ENCODE data around the gene ADAMTS2. TPM values are rescaled to one million over a fixed set of nuclear protein-coding genes. Genes with fewer than 3 reads are reported as not detected.

Gene ADAMTS2
- total and polyA plus RNA-seq, 10 donors: 4.0 to 101 (median 47.5) TPM

DNA sequence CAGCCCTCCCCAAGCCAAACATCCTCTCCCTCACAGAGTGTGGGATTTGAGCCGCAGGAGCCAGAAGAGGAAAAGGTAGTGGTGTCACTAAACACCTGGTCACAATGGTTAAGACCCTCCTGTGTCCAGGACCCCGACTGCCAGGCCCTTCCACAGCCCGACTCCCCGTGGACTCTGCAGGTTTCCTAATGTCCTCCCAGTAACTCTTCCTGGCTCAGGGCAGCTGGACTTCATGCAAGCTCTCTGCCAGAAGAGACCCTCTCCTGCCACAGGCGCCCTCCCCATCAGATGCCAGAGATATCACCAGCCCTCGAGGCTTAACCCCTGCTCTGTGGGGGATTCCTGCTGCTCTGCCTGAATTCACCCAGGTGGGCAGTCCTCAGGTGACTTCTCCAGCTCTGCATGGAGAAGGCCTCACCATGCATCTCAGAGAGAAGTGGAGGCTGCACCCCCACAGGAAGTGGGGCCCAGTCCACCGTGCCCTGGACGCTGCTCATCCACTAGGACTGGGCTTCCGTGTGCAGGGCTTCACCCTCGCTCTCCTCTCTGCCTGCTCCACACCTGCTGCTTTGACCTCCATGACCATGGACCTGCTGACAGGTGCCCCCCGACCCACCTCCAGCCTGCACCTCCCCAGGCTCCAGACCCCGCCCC lies 111.2 kb downstream of the ADAMTS2 start:
- peaks cover 0 to 7% (median 3%) of the 10 kb centered on the region in 6 donors for H3K4me1 ChIP-seq
- TF ChIP-seq POLR2A (IDR thresholded peaks at IDR 0.05): no peak
- TF ChIP-seq, protein P1, sequence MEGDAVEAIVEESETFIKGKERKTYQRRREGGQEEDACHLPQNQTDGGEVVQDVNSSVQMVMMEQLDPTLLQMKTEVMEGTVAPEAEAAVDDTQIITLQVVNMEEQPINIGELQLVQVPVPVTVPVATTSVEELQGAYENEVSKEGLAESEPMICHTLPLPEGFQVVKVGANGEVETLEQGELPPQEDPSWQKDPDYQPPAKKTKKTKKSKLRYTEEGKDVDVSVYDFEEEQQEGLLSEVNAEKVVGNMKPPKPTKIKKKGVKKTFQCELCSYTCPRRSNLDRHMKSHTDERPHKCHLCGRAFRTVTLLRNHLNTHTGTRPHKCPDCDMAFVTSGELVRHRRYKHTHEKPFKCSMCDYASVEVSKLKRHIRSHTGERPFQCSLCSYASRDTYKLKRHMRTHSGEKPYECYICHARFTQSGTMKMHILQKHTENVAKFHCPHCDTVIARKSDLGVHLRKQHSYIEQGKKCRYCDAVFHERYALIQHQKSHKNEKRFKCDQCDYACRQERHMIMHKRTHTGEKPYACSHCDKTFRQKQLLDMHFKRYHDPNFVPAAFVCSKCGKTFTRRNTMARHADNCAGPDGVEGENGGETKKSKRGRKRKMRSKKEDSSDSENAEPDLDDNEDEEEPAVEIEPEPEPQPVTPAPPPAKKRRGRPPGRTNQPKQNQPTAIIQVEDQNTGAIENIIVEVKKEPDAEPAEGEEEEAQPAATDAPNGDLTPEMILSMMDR (IDR thresholded peaks at IDR 0.05 in 8 of 11, conservative IDR thresholded peaks at IDR 0.05 in 3 of 11): no peak
- TF ChIP-seq POLR2AphosphoS5 (IDR thresholded peaks at IDR 0.05): no peak
- H3K36me3 ChIP-seq: peaks cover 0 to 15% (median 0%) of the 10 kb centered on the region in 6 donors
- peak; percentile 41 for DNase-seq
- H3K27ac ChIP-seq: no peak overlapping the region
- H3K27me3 ChIP-seq (replicated peaks in 1 of 7): peaks cover 0 to 14% (median 0%) of the 10 kb centered on the region in 7 donors
- whole genome bisulfite sequencing, 5 donors: 70 to 85% (median 78%) methylated on average over 9 to 12 of the region's 12 CpGs
- intact Hi-C loops (cut with DNase I; ENCODE audit: low total_unique reads): no loop called here
- H3K4me3 ChIP-seq: no peak overlapping the region
- peaks cover 0 to 21% (median 10%) of the 10 kb centered on the region in 8 donors for H3K9me3 ChIP-seq

DNA sequence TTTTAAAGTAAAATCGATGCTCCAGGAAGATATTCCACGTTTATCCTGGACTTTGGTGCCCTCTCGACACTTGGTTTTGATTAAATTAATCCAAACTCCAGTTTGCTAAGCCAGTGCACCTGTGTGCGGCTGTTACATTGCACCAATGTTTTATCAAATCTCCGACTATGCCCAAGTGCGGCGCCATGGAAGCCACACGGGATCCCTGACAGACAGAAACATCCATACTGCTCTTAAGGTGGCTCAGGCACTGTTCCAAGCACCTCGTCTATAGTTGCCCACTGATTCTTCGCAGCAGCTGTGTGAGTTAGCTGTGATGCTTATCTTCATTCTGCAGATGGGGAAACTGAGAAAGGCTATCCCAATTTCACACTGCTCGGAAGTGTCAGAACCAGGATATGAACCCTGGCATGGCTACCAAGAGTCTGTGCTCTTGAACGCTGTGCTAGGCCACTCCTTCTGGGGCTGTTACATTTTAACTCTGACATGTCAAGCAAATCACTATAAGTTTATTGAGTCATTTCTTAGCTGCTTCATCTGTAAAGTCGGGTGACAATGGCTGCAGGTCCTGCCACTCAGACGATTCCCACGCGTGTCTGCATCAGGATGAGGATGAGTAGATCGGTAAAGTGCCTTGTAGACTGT lies 113.0 kb downstream of the ADAMTS2 start:
- DNase-seq: peak; percentile 38

DNA sequence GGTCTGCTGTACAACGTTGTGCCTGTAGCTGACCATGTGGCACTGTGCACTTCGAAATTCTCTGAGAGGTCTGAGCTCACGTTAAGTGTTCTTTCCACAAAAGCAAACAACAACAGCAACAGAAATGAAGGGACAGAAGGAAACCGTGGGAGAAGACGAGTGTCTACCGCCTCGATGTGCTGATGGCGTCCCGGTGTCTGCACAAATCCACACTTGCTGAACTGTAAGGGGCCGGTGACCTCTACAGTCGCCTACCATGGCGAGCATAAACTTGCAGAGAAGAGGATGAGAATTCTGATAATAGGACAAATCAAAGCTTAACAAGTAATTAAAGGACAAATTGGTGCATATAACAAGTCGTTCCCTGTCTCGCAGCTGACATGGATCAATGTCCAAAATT lies 114.0 kb downstream of the ADAMTS2 start:
- intact Hi-C loops (cut with DNase I; ENCODE audit: low total_unique reads): no loop called here

More for the DNA sequence above, 113.0 kb downstream of the ADAMTS2 start:
- Histone ChIP-seq H3K9me3 (peaks cover 0 to 13% (median 8%) of the 10 kb centered on the region in 8 donors), H3K27me3 (replicated peaks in 1 of 7) (peaks cover 0 to 4% (median 0%) of the 10 kb centered on the region in 7 donors), H3K4me1 (peaks cover 0 to 20% (median 3%) of the 10 kb centered on the region in 6 donors), H3K4me3 (no peak overlapping the region), H3K36me3 (peaks cover 0 to 8% (median 0%) of the 10 kb centered on the region in 6 donors), H3K27ac (no peak overlapping the region)
- WGBS, 5 donors: 79 to 87% (median 83%) methylated on average over 17 of the region's 17 CpGs
- intact Hi-C loops (cut with DNase I; ENCODE audit: low total_unique reads): no loop called here
- TF ChIP-seq, protein P1 (IDR thresholded peaks at IDR 0.05 in 8 of 11, conservative IDR thresholded peaks at IDR 0.05 in 3 of 11): no peak
- no peak for TF ChIP-seq POLR2AphosphoS5 (IDR thresholded peaks at IDR 0.05)
- no peak for TF ChIP-seq POLR2A (IDR thresholded peaks at IDR 0.05)

More for the DNA sequence above, 114.0 kb downstream of the ADAMTS2 start:
- TF ChIP-seq POLR2A (IDR thresholded peaks at IDR 0.05) (no peak), POLR2AphosphoS5 (IDR thresholded peaks at IDR 0.05) (no peak)
- TF ChIP-seq, protein P1 (IDR thresholded peaks at IDR 0.05 in 8 of 11, conservative IDR thresholded peaks at IDR 0.05 in 3 of 11): no peak
- H3K27me3 ChIP-seq (replicated peaks in 1 of 7): peaks cover 0 to 4% (median 0%) of the 10 kb centered on the region in 7 donors
- no peak overlapping the region for H3K27ac ChIP-seq
- no peak for DNase-seq
- peaks cover 0 to 4% (median 0%) of the 10 kb centered on the region in 6 donors for H3K36me3 ChIP-seq
- 73 to 90% (median 84%) methylated on average over 14 of the region's 14 CpGs for WGBS, 5 donors
- no peak overlapping the region for H3K4me3 ChIP-seq
- H3K9me3 ChIP-seq: peaks cover 0 to 4% (median 0%) of the 10 kb centered on the region in 8 donors
- H3K4me1 ChIP-seq: peaks cover 0 to 21% (median 3%) of the 10 kb centered on the region in 6 donors
